SK-N-SH (cell line): ENCODE measurements around the gene BABAM2. TPM values are rescaled to one million over a fixed set of nuclear protein-coding genes. Genes with fewer than 3 reads are reported as not detected.

Source experiments
- CTCF ChIA-PET: fragments of 300-600, 350-600 bp; formaldehyde crosslinking; extraction: SDS; loops from one replicate; lab custom pipeline; 2021; lab: Yijun Ruan, JAX
- POLR2A ChIA-PET: fragments of 350-600 bp; sonication (Branson Sonifier 250); formaldehyde crosslinking; extraction: SDS; loops from one replicate; lab custom pipeline; 2020; ENCODE audit warnings: antibody characterized with exemption, inconsistent platforms; lab: Yijun Ruan, JAX
- DNase-seq: peaks from one replicate; pipeline ENCODE4 v3.0.0; 2012
- H2AFZ ChIP-seq: fragments of 200-600 bp; sonication (generic); 2 replicates; pipeline ENCODE4 v1.8.1; 2016; ENCODE audit warnings: antibody characterized with exemption, mild to moderate bottlenecking, low read depth
- H3F3A ChIP-seq: fragments of 200-600 bp; sonication (generic); replicated peaks from 2 replicates; pipeline ENCODE3; 2016; ENCODE audit warnings: antibody characterized with exemption, mild to moderate bottlenecking; ENCODE audit not compliant: insufficient read depth
- H3K27ac ChIP-seq, 2 experiments: fragments of 200-500 bp in 1 of 2; fragments of 200-600 bp in 1 of 2; sonication (Bioruptor generic) in 1 of 2; sonication (generic), shearing (Covaris generic) in 1 of 2; 2 replicates each; pipeline versions ENCODE4 v1.5.1 to v1.6.1; 2014 to 2016; ENCODE audit warnings: low read depth in 2 of 2, inconsistent platforms in 1 of 2, low read length in 1 of 2, mild to moderate bottlenecking in 1 of 2, mixed read lengths in 1 of 2
- H3K27me3 ChIP-seq: fragments of 200-600 bp; sonication (generic), shearing (Covaris generic); 2 replicates; pipeline ENCODE4 v1.6.1; 2016; ENCODE audit warnings: mixed run types; ENCODE audit not compliant: insufficient read depth
- H3K36me3 ChIP-seq, 2 experiments: fragments of 200-500 bp in 1 of 2; fragments of 200-600 bp in 1 of 2; sonication (Bioruptor generic) in 1 of 2; sonication (generic) in 1 of 2; replicated peaks in 1 of 2; 2 replicates each; pipeline versions ENCODE3 to v1.5.1; 2014 to 2016; ENCODE audit warnings: low read length in 1 of 2, mild to moderate bottlenecking in 1 of 2; ENCODE audit not compliant: insufficient read depth in 2 of 2, control insufficient read depth in 1 of 2
- H3K4me1 ChIP-seq, 2 experiments: fragments of 200-500 bp in 1 of 2; fragments of 200-600 bp in 1 of 2; sonication (Bioruptor generic) in 1 of 2; sonication (generic), shearing (Covaris generic) in 1 of 2; 2 replicates each; pipeline versions ENCODE4 v1.5.1 to v1.6.1; 2014 to 2016; ENCODE audit warnings: low read depth in 1 of 2, low read length in 1 of 2, mixed run types in 1 of 2; ENCODE audit not compliant: insufficient read depth in 2 of 2, control insufficient read depth in 1 of 2
- H3K4me2 ChIP-seq: fragments of 200-600 bp; sonication (generic), shearing (Covaris generic); 2 replicates; pipeline ENCODE4 v1.6.1; 2017; ENCODE audit warnings: mixed run types
- H3K4me3 ChIP-seq, 2 experiments: fragments of 200-500 bp in 1 of 2; fragments of 200-600 bp in 1 of 2; sonication (Bioruptor generic) in 1 of 2; sonication (generic), shearing (Covaris generic) in 1 of 2; 2 replicates each; pipeline versions ENCODE4 v1.5.1 to v1.8.1; 2014 to 2016; ENCODE audit warnings: low read depth in 2 of 2, inconsistent platforms in 1 of 2, low read length in 1 of 2, mild to moderate bottlenecking in 1 of 2, mixed read lengths in 1 of 2, moderate library complexity in 1 of 2
- H3K79me2 ChIP-seq: fragments of 200-600 bp; sonication (generic); 2 replicates; pipeline ENCODE4 v1.8.1; 2017; ENCODE audit warnings: mild to moderate bottlenecking; ENCODE audit not compliant: insufficient read depth
- H3K9ac ChIP-seq: fragments of 200-600 bp; sonication (generic); 2 replicates; pipeline ENCODE4 v1.6.1; 2017; ENCODE audit warnings: mixed run types
- H3K9me2 ChIP-seq: fragments of 200-600 bp; sonication (generic); 2 replicates; pipeline ENCODE4 v1.6.1; 2017; ENCODE audit warnings: mixed run types
- H3K9me3 ChIP-seq: fragments of 200-600 bp; sonication (generic); 2 replicates; pipeline ENCODE4 v1.6.1; 2017; ENCODE audit warnings: mixed run types, mild to moderate bottlenecking, moderate library complexity
- H4K20me1 ChIP-seq: fragments of 200-600 bp; sonication (generic); 2 replicates; pipeline ENCODE4 v1.6.1; 2017; ENCODE audit warnings: mild to moderate bottlenecking, mixed run types; ENCODE audit not compliant: insufficient read depth
- CHD2 ChIP-seq: fragments of 150-350 bp; IDR thresholded peaks from 2 replicates; pipeline ENCODE4 v1.6.1; 2018; ENCODE audit warnings: low read length; ENCODE audit not compliant: partially characterized antibody
- ELF1 ChIP-seq: IDR thresholded peaks from 2 replicates; pipeline ENCODE4 v1.4.0; 2012
- EP300 ChIP-seq, 2 experiments: IDR thresholded peaks; 2 replicates each; pipeline versions ENCODE4 v1.4.0 to v1.6.1; 2012; ENCODE audit warnings: borderline replicate concordance in 1 of 2, low read depth in 1 of 2, low read length in 1 of 2
- FOSL2 ChIP-seq: IDR thresholded peaks from 2 replicates; pipeline ENCODE4 v1.4.0; 2012; ENCODE audit warnings: low read depth, mild to moderate bottlenecking, moderate library complexity, borderline replicate concordance
- FOXM1 ChIP-seq: IDR thresholded peaks from 2 replicates; pipeline ENCODE4 v1.4.0; 2012; ENCODE audit warnings: low read depth, mild to moderate bottlenecking
- GATA2 ChIP-seq: sonication (generic); formaldehyde crosslinking; IDR thresholded peaks from 2 replicates; pipeline ENCODE4 v1.5.0; 2020; ENCODE audit warnings: mild to moderate bottlenecking, missing genetic modification reagents
- NFIC ChIP-seq: IDR thresholded peaks from 2 replicates; pipeline ENCODE4 v1.4.0; 2012; ENCODE audit warnings: borderline replicate concordance
- NRF1 ChIP-seq: IDR thresholded peaks from 2 replicates; pipeline ENCODE4 v1.6.1; 2012; ENCODE audit warnings: low read depth, mild to moderate bottlenecking, low read length
- POLR2AphosphoS5 ChIP-seq: IDR thresholded peaks from 2 replicates; pipeline ENCODE4 v1.6.1; 2012; ENCODE audit warnings: low read depth, low read length
- RCOR1 ChIP-seq: fragments of 150-350 bp; IDR thresholded peaks from 2 replicates; pipeline ENCODE4 v1.6.1; 2017; ENCODE audit warnings: antibody characterized with exemption, low read length
- REST ChIP-seq: IDR thresholded peaks from 2 replicates; pipeline ENCODE4 v1.6.1; 2012; ENCODE audit warnings: mild to moderate bottlenecking, low read depth, low read length, moderate library complexity
- RXRA ChIP-seq: IDR thresholded peaks from 2 replicates; pipeline ENCODE4 v1.4.0; 2012; ENCODE audit warnings: low read depth, mild to moderate bottlenecking, borderline replicate concordance
- TCF12 ChIP-seq: IDR thresholded peaks from 2 replicates; pipeline ENCODE4 v1.4.0; 2012
- WGBS: methylation state at CpG from one replicate; pipeline ENCODE4 v1.1.6; 2017; ENCODE audit warnings: low lambda C conversion rate; 5-methylcytosine and 5-hydroxymethylcytosine counted together
- polyA plus RNA-seq, 3 experiments: library from polyadenylated mRNA; depleted of rRNA; stranded (reverse); fragments of >200 nt; gene quantifications; 2 replicates each; pipeline ENCODE4 v1.2.3, GENCODE V29; 2012
- TF ChIP-seq, protein P1 (sequence below): fragments of 150-350 bp; IDR thresholded peaks from 2 replicates; pipeline ENCODE4 v1.6.1; 2016; ENCODE audit warnings: mild to moderate bottlenecking, low read depth, low read length

Gene BABAM2
- polyA plus RNA-seq, 1 of the 3 experiments (the other 2 are of a cell fraction) = 34.0 TPM

- CTCF ChIA-PET = no interaction called here
Observed at GRCh38 chr2:27980242-27980641, 89.7 kb downstream of the BABAM2 start.

GRCh38 chr2:27984153-27984552, 93.6 kb downstream of the BABAM2 start:
- no peaks in the 10 kb centered on the region for H4K20me1 ChIP-seq
- no peak overlapping the region for H3K9ac ChIP-seq
- H3K4me3 ChIP-seq = no peak overlapping the region
- peaks cover 5% of the 10 kb centered on the region; the same call in 1 of the 2 replicates for H3K9me3 ChIP-seq
- H3F3A ChIP-seq = peaks cover 11% of the 10 kb centered on the region
- no peak for DNase-seq
- no peaks in the 10 kb centered on the region for H3K4me1 ChIP-seq
- no peak overlapping the region for H2AFZ ChIP-seq
- H3K27me3 ChIP-seq = no peaks in the 10 kb centered on the region
- no peaks in the 10 kb centered on the region for H3K9me2 ChIP-seq
- H3K79me2 ChIP-seq = no peaks in the 10 kb centered on the region
- peaks cover 0 to 8% of the 10 kb centered on the region in 2 experiments for H3K36me3 ChIP-seq
- no peak for TF ChIP-seq POLR2AphosphoS5
- TF ChIP-seq, all 33 proteins: peak for 0
- H3K27ac ChIP-seq = no peak overlapping the region
- ChIA-PET CTCF (no interaction called here), POLR2A (no interaction called here)
- no peak overlapping the region for H3K4me2 ChIP-seq

More at GRCh38 chr2:27980242-27980641, 89.7 kb downstream of the BABAM2 start:
- WGBS = 54% methylated on average over 1 of the region's 1 CpG
- Histone ChIP-seq H3K4me1 (no peaks in the 10 kb centered on the region; a peak in 1 of 4 replicates), H3K4me2 (no peak overlapping the region), H3K9ac (no peak overlapping the region), H4K20me1 (no peaks in the 10 kb centered on the region), H3F3A (peaks cover 32% of the 10 kb centered on the region), H3K9me2 (no peaks in the 10 kb centered on the region), H3K27me3 (no peaks in the 10 kb centered on the region)
- DNase-seq = no peak
- POLR2A ChIA-PET = no interaction called here
- TF ChIP-seq EP300 (IDR thresholded peaks at IDR 0.05; ENCODE audit: borderline replicate concordance in 1 of 2, low read depth in 1 of 2, low read length in 1 of 2) (no peak), NFIC (no peak), RXRA (no peak)
- TF ChIP-seq, all 33 proteins: peak for 0
- no peak overlapping the region for H3K4me3 ChIP-seq
- H3K27ac ChIP-seq = no peak overlapping the region
- H2AFZ ChIP-seq = no peak overlapping the region
- peaks cover 5% of the 10 kb centered on the region; the same call in 1 of the 2 replicates for H3K9me3 ChIP-seq
- H3K79me2 ChIP-seq = no peaks in the 10 kb centered on the region
- H3K36me3 ChIP-seq = peaks cover 0 to 8% of the 10 kb centered on the region in 2 experiments

- Histone ChIP-seq H3K79me2 (no peaks in the 10 kb centered on the region), H2AFZ (no peak overlapping the region), H3K4me3 (no peak overlapping the region), H3F3A (no peaks in the 10 kb centered on the region), H3K4me2 (no peak overlapping the region), H3K27me3 (no peaks in the 10 kb centered on the region), H3K27ac (no peak overlapping the region), H3K9me3 (peaks cover 3% of the 10 kb centered on the region; the same call in 1 of the 2 replicates), H3K9ac (no peak overlapping the region), H4K20me1 (no peaks in the 10 kb centered on the region), H3K9me2 (no peaks in the 10 kb centered on the region), H3K4me1 (peaks cover 2 to 4% of the 10 kb centered on the region in 2 experiments; a peak in 3 of 4 replicates), H3K36me3 (peaks cover 0 to 3% of the 10 kb centered on the region in 2 experiments)
- no peak for DNase-seq
- WGBS = 92% methylated on average over 3 of the region's 3 CpGs
- no peak for TF ChIP-seq FOXM1
- TF ChIP-seq REST = no peak
- no peak for TF ChIP-seq GATA2 (CRISPR knock-in tag)
- TF ChIP-seq, protein P1, sequence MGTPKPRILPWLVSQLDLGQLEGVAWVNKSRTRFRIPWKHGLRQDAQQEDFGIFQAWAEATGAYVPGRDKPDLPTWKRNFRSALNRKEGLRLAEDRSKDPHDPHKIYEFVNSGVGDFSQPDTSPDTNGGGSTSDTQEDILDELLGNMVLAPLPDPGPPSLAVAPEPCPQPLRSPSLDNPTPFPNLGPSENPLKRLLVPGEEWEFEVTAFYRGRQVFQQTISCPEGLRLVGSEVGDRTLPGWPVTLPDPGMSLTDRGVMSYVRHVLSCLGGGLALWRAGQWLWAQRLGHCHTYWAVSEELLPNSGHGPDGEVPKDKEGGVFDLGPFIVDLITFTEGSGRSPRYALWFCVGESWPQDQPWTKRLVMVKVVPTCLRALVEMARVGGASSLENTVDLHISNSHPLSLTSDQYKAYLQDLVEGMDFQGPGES = no peak
- TF ChIP-seq TCF12 = no peak
- TF ChIP-seq NRF1 = no peak
- TF ChIP-seq POLR2AphosphoS5 = no peak
- no peak for TF ChIP-seq CHD2
- TF ChIP-seq ELF1 = no peak
- TF ChIP-seq FOSL2 = no peak
- TF ChIP-seq RCOR1 = no peak
- ChIA-PET POLR2A (no interaction called here), CTCF (interaction anchor here (1.3 kb wide), 1 partner anchor 234 kb away, joined by 3 read pairs; no protein-coding TSS in a partner anchor)
Observed at GRCh38 chr2:27988306-27988705, 97.8 kb downstream of the BABAM2 start.
